Retinal pigment epithelial cell (primary cell): Measurements from ENCODE around the gene CCNT2.

Source experiments
- DNase-seq: peaks from one replicate; pipeline ENCODE4 v3.0.0-alpha.2; 2010; ENCODE audit warnings: low read depth
- H3K4me3 ChIP-seq: 2 replicates; pipeline ENCODE4 v1.5.1; 2011; ENCODE audit warnings: mild to moderate bottlenecking, low read length, control low read depth, moderate library complexity
- CTCF ChIP-seq: conservative IDR thresholded peaks from 2 replicates; pipeline ENCODE4 v1.5.1; 2011; ENCODE audit warnings: low read depth, low read length, control low read depth, inconsistent platforms

Gene CCNT2

DNA sequence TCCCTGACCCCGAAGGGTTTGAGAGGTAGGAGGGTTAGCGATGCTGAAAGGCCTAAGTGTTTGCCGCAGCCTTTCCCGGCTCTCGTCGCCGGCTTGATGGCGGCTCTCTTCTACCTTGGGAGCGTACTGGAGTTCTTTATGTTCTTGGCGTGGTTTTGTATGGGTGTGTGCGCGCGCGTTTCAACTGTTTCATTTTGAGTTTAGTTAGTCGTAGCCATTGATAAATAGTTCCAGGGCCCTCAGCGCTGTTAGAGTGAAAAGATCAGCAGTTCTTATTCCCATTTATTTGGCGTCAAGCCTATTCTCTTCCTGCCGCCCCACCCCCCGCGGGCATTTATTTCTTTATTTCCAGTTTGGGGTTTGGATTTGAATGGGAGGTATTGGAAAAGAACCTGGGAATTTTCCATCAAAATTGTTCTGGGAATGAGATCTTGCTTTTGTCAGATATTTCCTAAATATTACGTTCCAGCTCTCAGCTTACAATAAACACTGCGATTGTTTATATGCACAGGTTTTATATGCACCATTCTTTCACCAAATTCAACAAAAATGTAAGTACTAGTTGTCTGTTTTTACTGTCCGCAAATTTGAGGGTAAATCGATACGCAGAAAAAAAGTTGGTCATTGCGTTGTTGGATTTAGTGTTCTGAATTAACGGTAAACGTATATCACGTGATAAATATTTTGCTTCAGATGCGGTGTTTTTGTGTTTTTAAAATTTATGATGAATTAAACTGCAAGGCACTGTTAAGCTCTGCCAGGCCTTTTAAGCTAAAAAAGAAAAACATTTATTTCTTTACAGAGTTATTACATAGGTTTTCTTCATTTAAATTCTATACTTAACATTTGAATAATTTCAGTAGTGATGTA is 954 bp downstream of the CCNT2 start:
- H3K4me3 ChIP-seq: peak overlapping the region; percentile 79
- no peak for TF ChIP-seq CTCF
- no peak for DNase-seq

- no peak overlapping the region for H3K4me3 ChIP-seq
- TF ChIP-seq CTCF: no peak
- no peak for DNase-seq
Measured at GRCh38 chr2:134924912-134925311, 6.3 kb downstream of the CCNT2 start.

DNA sequence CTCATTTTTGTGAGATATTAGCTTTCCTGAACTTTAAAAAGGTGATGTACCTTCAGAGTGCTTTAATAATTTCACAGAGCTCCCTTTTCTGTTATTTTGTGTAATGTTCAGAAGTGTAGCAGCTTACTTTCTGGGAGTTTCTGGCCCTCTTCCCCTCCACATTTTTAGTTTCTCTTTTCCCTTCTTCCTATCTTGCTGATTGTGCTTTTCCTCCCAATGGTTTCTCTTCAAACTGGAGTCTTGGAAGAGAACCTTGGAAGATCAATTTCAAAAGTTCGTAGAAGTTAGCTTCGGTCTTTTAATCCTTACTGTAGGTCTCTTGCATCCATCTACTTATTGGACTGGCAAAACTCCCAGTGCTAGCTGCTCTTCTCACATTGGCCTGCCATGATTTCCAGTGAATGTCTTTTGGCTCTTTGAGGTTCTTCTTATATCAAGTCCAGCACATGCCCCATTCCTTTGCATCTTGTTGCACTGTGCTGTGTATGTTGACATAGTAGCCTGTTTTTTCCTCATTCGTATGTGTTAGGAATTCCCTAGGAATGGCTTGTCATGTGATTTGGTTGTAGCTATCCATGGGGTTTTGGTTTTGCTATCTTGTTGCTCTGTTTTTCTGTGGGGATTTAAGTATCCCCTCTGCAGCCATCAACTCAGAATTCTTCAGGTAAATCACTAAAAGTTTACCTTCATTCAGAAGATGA is 7.8 kb downstream of the CCNT2 start:
- H3K4me3 ChIP-seq: no peak overlapping the region
- DNase-seq: no peak
- TF ChIP-seq CTCF: no peak

DNA sequence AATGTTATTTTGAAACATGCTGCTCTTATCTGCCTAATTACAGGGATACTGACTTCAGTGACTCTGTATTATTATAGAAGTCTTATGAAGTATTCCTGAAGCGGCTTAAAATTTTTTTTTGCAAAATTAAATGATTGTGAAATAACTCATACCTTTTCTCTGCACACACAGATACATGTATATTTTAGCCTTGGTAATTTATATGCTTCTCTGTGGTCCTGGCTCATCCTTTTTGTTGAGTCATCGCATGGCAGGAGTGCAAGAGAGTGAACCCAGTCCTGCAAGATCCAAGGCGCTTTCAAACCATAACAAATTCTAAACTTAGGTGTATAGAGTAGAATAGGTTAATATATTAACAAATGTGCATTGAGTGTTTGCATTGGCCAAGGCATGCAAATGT is 8.6 kb downstream of the CCNT2 start:
- no peak for TF ChIP-seq CTCF
- no peak for DNase-seq
- H3K4me3 ChIP-seq: no peak overlapping the region

DNA sequence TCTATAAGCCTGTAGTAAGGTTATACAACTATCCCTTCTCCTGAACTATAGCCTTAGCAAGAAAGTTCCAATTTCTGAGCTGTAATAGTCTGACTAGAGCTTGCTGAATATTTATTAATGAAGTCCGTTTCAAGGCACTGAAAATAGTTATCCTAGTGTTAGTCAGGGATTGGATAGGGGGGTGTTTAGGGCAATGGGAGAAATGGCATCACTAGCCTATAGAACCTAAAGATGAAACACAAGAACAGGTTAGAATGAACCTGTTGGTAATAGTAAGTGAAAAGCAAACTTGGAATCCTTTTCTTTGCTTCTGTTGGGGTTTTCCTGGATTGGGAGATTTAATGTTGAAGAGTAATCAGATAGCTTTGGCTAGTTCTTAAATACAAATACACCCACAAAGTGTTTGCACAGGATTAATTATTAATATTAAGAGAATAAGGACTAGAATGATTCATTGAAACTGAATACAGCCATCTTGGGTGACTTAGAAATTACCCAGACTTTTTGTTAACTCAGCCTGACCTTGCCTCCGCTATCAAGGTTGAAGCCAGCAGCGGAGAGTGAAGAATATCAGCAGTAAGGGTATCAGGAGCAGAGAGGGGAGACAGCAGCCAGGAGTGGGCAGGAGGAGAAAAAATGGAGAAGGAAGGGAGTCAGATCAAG is 14.4 kb downstream of the CCNT2 start:
- no peak overlapping the region for H3K4me3 ChIP-seq
- no peak for TF ChIP-seq CTCF
- no peak for DNase-seq

GRCh38 chr2:134933732-134934131 is 15.1 kb downstream of the CCNT2 start:
- TF ChIP-seq CTCF: no peak
- no peak for DNase-seq
- H3K4me3 ChIP-seq: no peak overlapping the region
